H1 (cell line): Measurements from ENCODE around the gene GSG1L. TPM values are rescaled to one million over a fixed set of nuclear protein-coding genes. Genes with fewer than 3 reads are reported as not detected.

ENCODE experiments used
- BCL11A ChIP-seq, 2 experiments: IDR thresholded peaks; one replicate each; pipeline ENCODE4 v1.6.1; 2011; ENCODE audit warnings: low read depth in 2 of 2, low read length in 2 of 2, mild to moderate bottlenecking in 2 of 2
- JUN ChIP-seq: IDR thresholded peaks from 2 replicates; pipeline ENCODE4 v1.6.1; 2011; ENCODE audit warnings: low read depth, mild to moderate bottlenecking, improper control_type of control experiment, low read length
- polyA plus RNA-seq, 7 experiments: library from polyadenylated mRNA; depleted of rRNA in 3 of 7; stranded (reverse) in 5 of 7; unstranded in 2 of 7; fragments of >200 nt in 5 of 7; fragments of 200-250 nt in 2 of 7; gene quantifications; 1 replicate in 5 of 7; 2 replicates in 1 of 7; 4 replicates in 1 of 7; pipeline versions ENCODE4 v1.2.1 to v1.2.3, GENCODE V29; 2011 to 2013; ENCODE audit warnings: missing spikeins in 2 of 7, mixed read lengths in 2 of 7
- total RNA-seq: library from RNA; stranded (reverse); fragmentation: NEBNext Ultra II Directional; extraction: Animal tissue kit (Norgen Biotek cat#: 25700); gene quantifications from 2 replicates; pipeline ENCODE4 v1.2.1, GENCODE V29; 2021
- TF ChIP-seq, protein P1 (sequence below): IDR thresholded peaks from 2 replicates; pipeline ENCODE4 v1.6.1; 2011; ENCODE audit warnings: low read length, improper control_type of control experiment
- TF ChIP-seq, protein P2 (sequence below), 3 experiments: IDR thresholded peaks; 1 replicate in 2 of 3; 2 replicates in 1 of 3; pipeline versions ENCODE4 v1.5.1 to v1.6.1; 2011; ENCODE audit warnings: low read length in 3 of 3, mild to moderate bottlenecking in 3 of 3, inconsistent platforms in 2 of 3, low read depth in 1 of 3, moderate library complexity in 1 of 3; ENCODE audit not compliant: insufficient read depth in 1 of 3; ENCODE audit errors: control extremely low read depth in 1 of 3

Gene GSG1L
- total and polyA plus RNA-seq, 2 of the 8 experiments (the other 6 are each of a cell fraction or from before 2014, with no cell fraction given): 0.71 to 1.1 TPM

DNA sequence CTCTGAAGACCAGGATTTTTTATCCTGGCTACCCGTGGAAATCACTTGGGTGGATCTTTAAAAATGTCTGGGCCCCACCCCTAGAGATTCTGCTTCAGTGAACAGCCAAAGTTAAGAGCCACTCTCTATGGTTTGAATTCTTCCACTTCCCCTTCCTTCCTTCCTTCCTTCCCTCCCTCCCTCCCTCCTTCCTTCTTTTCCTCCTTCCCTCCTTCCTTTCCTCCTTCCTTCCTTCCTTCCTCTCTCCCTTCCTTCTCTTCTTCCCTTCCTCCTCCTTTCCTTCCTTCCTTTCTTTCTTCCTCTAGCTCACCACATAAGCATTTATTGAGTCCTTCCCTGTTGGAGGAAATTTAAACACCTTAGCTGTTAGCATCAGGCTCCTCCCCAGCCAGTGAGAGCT is 310.0 kb downstream of the GSG1L start (continued):
- TF ChIP-seq, protein P1, sequence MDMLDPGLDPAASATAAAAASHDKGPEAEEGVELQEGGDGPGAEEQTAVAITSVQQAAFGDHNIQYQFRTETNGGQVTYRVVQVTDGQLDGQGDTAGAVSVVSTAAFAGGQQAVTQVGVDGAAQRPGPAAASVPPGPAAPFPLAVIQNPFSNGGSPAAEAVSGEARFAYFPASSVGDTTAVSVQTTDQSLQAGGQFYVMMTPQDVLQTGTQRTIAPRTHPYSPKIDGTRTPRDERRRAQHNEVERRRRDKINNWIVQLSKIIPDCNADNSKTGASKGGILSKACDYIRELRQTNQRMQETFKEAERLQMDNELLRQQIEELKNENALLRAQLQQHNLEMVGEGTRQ: no peak
- TF ChIP-seq JUN (no peak), BCL11A (IDR thresholded peaks at IDR 0.05; ENCODE audit: low read depth in 2 of 2, low read length in 2 of 2) (no peak)
- TF ChIP-seq, protein P2, sequence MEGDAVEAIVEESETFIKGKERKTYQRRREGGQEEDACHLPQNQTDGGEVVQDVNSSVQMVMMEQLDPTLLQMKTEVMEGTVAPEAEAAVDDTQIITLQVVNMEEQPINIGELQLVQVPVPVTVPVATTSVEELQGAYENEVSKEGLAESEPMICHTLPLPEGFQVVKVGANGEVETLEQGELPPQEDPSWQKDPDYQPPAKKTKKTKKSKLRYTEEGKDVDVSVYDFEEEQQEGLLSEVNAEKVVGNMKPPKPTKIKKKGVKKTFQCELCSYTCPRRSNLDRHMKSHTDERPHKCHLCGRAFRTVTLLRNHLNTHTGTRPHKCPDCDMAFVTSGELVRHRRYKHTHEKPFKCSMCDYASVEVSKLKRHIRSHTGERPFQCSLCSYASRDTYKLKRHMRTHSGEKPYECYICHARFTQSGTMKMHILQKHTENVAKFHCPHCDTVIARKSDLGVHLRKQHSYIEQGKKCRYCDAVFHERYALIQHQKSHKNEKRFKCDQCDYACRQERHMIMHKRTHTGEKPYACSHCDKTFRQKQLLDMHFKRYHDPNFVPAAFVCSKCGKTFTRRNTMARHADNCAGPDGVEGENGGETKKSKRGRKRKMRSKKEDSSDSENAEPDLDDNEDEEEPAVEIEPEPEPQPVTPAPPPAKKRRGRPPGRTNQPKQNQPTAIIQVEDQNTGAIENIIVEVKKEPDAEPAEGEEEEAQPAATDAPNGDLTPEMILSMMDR (IDR thresholded peaks at IDR 0.05; ENCODE audit: control extremely low read depth in 1 of 3, insufficient read depth in 1 of 3, low read depth in 1 of 3, low read length in 3 of 3): no peak
